Cardiac fibroblast (primary cell): ENCODE measurements around the gene RBP3.

Experiments
- DNase-seq, 2 donors: peaks; one replicate each; pipeline versions ENCODE4 v3.0.0 to v3.0.0-alpha.2; 2010; ENCODE audit warnings: low read depth in 2 of 2
- H3K4me3 ChIP-seq, 2 donors: replicated peaks in 1 of 2; 1 replicate in 1 of 2; 2 replicates in 1 of 2; pipeline ENCODE4 v1.5.1; 2011; ENCODE audit warnings: low read depth in 2 of 2, low read length in 2 of 2, mild to moderate bottlenecking in 2 of 2, moderate library complexity in 1 of 2
- CTCF ChIP-seq: IDR thresholded peaks from one replicate; pipeline ENCODE4 v1.5.1; 2011; ENCODE audit warnings: low read depth, mild to moderate bottlenecking, low read length, inconsistent platforms

RBP3 gene

GRCh38 chr10:47310090-47310505, 38.1 kb upstream of the RBP3 start:
- TF ChIP-seq CTCF: no peak
- DNase-seq: no peak
- no peak overlapping the region for H3K4me3 ChIP-seq

GRCh38 chr10:47311193-47311931, 36.8 kb upstream of the RBP3 start:
- TF ChIP-seq CTCF: no peak
- DNase-seq: no peak
- H3K4me3 ChIP-seq: no peak overlapping the region

- peak; percentile 96 for TF ChIP-seq CTCF
These were observed 36.1 kb upstream of the RBP3 start for GRCh38 chr10:47311932-47312662.

GRCh38 chr10:47312663-47312995, 35.5 kb upstream of the RBP3 start:
- DNase-seq: no peak
- no peak for TF ChIP-seq CTCF
- no peak overlapping the region for H3K4me3 ChIP-seq

More at GRCh38 chr10:47311932-47312662, 36.1 kb upstream of the RBP3 start:
- peak; percentile 75 to 78 for DNase-seq
- no peak overlapping the region for H3K4me3 ChIP-seq

- no peak for TF ChIP-seq CTCF
- DNase-seq: no peak
These were observed 33.7 kb upstream of the RBP3 start for GRCh38 chr10:47314416-47314970.

GRCh38 chr10:47315421-47315820, 32.7 kb upstream of the RBP3 start:
- no peak overlapping the region for H3K4me3 ChIP-seq
- DNase-seq: no peak
- no peak for TF ChIP-seq CTCF

More at GRCh38 chr10:47314416-47314970, 33.7 kb upstream of the RBP3 start:
- no peak overlapping the region for H3K4me3 ChIP-seq
